CD4-positive, alpha-beta T cell treated with Interleukin-1 beta for 1 hour (primary cell): Measurements from ENCODE around the gene UBE2H.

Experiments
- DNase-seq, 2 donors: peaks; one replicate each; pipeline ENCODE4 v3.0.0-alpha.2; 2020 to 2022

Gene UBE2H

DNA sequence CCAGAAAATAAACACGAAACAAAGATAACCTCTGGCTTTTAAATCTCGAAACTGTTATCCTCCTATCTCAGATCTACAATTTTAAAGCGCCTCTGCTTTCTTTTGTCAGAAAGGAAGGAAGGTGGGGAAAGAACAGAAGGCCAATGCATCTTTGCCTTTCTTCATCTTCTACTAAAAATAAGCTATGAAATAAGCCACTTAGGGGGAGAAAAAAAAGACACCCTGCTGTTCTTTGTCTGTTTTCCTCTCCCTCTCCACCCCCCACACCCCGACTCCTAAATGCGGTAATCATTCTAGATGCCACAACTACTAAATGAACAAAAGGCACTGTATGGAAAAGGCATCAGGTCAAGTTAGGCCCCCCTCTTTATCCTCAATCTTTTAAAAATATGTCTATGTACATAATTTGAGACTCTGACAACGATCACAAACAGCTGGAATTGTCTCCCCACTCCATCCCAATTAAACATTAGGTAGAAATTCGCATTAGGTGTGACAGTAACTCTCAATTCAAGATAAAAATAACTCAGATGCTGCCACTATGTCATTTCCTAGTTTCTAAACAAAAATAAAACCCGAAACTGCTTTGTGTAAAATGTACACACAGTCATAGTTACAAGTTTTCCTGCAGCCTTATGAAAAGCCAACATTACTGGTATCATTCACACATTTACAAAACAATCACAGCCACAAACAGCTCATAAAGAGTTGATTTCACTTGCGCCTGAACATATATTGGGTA lies 2.4 kb downstream of the UBE2H start:
- peak in 1 of 2 donors; percentile 48 for DNase-seq

DNA sequence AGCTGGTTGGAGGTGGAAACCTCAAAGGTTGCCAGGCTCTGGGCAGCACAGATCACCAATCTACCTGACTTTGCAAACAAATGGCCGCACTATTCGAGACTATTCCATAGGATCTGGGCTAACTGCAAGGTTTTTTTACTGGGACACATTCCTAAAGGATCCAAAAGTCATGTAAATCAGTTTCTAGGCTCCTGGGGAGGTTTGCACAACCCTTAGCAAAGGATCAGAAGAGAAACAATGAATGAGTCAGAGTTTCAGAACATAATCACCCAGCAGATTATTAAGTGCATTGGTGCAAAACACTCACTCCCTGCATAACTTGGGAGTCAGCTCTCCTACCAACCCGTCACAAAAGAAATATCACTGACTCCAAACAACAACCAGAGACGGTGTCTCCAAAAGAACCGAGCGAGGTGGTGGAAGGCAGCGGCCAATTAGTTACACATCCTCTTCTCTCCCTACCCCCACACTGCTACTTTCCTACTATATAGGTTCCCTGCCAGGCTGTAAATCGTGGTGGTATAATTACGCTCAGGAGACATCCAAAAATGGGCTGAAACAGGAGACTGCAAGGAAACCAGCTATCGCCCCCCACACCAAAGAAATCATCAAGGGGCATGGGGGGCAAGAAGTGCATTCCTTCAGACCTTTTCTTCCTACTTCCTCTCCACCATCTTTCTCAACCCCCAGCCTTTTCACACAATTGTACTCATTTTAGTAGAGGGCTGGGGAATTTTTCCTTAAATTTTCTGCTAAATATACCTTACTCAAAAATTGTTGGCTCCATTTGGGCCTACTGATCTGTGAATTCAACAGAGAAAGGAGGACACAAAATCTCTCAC lies 3.2 kb downstream of the UBE2H start:
- DNase-seq: peak in 1 of 2 donors; percentile 12

DNA sequence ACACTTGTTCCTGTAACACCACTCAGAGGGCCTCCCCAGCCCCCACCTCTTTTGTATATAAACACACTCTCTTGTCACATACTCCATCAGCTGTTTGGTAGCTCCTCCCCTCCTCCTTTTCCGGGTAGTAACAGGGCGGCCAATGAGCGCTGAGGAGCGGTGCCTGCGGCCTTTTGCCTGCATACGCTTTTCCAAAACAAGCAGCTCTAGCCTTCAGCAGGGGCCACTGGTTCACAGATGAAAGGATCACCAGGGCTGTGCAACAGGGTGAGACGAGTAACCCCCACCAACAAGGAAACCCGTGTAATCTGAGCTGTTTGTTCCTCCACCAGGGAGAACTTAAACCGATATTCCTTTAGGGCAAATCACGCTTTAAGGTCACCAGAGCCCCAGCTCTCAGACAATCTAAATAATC lies 3.9 kb downstream of the UBE2H start:
- peak; percentile 82 to 87 for DNase-seq

DNA sequence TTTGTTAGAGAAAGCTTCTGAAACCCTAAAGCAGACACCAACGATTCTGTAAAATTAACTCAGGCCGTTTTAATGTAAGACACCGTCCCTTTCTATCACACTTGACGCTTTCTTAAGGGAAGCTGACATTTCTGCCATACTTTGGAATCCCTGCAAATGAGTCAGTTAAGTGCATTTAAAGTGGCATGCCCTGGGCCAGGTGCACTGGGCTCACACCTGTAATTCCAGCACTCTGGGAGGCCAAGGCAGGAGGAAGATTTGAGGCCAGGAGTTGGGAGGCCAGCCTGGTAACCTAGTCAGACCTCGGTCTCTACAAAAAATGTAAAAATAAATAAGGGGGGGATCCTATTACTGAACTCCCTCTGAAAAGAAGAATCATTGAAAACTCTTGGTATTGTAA lies 4.4 kb downstream of the UBE2H start:
- no peak for DNase-seq

DNA sequence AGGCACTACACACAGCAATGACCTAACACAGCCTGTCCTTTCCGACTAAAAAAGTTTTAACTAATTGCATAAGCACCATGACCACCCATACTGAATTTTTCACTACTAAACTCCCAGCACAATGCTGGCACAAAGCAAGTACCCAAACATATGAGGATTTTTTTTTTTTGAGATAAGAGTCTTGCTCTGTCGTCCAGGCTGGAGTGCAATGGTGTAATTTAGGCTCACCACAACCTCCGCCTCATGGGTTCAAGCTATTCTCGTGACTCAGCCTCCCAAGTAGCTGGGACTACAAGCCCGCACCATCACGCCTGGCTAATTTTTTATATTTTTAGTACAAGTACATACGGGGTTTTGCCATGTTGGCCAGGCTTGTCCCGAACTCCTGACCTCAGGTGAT lies 5.1 kb downstream of the UBE2H start:
- no peak for DNase-seq

DNA sequence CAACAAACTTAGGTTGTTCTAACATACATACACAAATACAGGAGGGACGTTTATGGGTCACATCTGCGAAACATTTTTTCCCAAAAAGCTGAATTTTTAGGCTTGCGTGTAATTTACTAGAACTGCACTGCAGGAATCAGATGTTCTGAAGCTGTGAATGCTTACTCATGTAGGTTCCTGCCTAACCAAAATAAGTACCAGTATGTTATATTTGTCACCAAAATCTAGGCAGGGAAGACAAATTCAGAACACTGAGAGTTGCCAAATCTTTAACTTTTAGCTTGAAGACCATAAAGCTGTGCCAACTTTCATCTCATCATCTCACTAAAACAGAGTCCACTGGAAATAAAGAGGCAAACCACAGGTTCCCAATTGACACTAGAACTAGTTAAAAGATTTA lies 5.7 kb downstream of the UBE2H start:
- no peak for DNase-seq

DNA sequence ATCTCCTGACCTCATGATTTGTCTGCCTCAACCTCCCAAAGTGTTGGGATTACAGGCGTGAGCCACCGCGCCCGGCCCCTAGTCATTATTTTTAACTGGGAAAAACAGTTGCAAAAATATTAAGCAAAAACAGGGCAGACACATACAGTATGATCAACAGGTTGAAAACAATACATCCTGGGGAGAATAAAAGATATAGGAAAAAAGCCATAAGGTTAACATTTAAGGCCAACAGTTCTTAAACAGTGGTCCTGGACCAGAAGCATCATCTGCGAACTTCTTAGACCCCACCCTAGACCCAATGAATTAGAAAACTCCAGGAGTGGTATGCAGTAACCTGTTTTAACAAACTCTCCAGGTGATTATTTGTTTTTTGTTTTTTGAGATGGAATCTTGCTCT lies 6.5 kb downstream of the UBE2H start:
- DNase-seq: no peak

DNA sequence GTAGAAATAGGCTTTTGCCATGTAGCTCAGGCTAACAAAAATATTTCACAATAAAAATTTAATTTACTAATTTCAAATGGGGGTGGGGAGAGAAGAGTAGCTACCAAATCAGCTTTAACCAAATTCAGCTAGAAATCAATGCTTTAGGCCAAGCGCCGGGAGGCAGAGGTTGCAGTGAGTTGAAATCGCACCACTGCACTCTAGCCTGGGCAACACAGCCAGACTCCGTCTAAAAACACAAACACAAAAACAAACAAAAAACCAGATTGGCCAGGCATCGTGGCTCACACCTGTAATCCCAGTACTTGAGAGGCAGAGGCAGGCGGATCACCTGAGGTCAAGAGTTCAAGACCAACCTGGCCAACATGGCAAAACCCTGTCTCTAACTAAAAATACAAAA lies 9.4 kb downstream of the UBE2H start:
- DNase-seq: no peak

DNA sequence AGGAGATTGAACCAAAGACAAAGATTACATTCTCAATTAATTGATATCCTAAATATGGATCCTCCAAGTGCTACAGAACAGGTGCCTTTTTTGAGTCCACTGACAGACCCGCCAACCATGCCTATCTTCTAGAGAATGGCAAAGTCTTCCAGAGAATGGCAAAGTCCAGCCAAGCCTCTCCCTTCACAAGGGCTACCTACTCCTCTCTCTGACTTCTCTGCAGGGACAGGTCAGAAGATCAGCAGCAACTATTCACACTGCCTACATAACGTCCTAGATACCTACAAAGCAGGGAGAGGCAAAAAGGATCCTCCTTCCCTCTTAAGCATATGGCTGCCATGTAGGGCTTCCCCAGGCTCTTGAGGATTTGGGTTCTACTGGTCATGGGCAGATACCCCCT lies 12.4 kb downstream of the UBE2H start:
- DNase-seq: no peak

DNA sequence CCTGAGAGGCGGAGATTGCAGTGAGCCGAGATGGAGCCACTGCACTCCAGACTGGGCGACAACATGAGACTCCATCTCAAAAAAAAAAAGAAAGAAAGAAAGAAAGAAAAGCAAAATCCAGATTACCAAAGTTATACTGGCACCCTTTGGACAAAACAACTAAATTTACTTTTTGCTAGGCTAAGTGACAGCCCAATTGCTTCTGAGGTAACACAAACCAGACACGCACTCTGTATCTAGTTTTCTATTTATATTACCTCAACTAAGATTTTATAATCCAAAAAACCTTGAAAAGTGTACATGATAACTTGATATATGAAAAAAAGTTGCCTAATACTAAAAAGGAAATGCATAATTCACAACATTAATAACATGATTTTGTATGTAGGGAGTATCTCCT lies 12.9 kb downstream of the UBE2H start:
- DNase-seq: no peak

DNA sequence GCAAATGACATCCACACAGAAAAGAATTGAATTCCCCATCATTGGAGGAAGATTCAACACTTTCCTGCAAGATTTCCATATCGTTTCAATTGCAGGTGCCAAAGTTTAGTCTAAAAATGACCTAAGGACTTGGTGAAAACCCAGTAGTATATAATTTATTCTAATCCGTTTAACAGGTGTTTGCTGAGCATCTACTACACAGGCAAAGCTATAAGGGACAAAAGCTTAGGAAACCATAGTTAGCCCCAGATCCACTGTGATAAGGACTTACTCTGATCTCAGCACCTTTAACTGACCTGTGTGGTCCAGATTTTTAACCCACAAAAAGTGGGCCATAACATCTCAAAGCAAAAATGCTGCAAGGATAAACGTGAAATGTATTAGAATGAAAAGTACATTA lies 19.1 kb downstream of the UBE2H start:
- DNase-seq: no peak

DNA sequence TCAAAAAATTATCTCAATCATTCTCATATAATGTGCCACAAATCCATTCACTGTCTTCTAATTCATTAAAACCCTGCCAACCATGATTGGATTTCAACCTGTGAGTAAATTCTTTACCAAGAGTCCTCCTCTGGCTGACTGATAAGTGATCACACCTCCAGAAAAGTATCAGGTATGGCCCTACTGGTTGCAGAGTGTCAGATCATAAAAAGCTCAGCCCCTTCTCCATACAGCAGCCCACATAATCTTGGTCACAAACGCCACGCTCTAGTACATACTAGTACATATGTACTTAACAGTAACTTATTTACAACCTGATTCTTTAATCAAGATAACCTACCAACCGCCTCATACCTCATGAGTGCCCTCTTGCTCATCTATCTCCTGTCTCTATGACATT lies 26.1 kb downstream of the UBE2H start:
- no peak for DNase-seq

DNA sequence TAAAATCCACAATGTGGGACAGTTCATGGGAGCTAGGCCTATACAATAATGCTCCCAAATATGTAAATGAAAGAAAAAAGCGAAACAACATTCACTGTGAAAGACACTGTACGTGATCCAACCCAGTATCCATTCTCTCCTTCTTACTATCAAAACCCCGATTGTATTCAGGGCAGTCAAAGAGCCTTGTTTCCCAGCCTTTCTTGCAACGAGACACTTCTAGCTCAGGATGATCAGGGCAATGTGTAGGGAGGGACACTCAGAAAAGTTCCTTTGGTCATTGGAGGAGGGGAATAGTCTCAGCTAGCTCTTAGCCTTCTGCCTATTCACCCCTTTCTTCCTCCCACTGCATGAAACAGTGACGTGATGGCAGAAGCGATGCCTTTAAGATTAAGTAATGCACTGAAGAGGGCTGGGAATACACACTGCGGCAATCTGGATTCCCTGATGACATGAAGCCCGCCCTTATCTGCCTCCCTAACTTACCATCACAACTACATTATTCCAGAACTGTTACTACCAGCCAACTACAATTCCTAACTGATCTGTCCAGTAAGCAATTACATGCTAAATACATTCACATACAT lies 27.3 kb downstream of the UBE2H start:
- DNase-seq: no peak

DNA sequence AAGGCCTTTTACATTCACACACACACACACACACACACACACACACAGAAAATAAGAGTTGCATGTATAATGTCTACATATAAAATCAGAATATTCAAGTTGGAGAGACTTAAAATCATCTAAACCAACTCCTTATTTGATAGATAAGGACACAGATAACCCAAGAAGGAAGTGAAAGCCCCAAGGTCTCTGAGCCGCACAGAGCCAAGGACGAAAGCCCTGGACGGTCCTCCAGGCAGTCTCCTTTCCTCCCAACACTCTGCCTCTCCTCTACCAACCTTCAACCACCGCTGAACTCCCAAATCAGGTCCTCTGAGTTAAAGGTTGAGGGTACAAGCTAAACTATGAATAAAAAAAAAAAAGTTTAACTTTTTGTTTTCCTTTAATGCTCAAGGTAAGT lies 28.2 kb downstream of the UBE2H start:
- DNase-seq: no peak

DNA sequence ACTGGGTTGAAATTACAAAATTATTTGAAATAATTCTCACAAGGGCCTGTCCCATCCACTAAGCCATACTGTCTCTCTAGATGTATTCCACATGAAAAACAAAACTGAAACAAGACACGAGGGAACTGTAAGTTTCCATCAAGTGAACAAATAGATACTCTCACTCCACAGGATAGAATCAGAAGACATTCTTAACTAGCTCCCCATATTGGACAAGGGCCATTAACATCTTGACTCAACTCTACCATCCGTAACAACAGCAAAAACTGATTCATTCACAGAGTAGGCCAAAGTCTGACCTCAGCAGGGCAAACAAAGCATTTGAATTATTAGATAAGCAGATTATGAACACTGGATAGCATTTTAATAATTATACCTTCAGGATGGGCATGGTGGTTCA lies 29.1 kb downstream of the UBE2H start:
- DNase-seq: no peak

DNA sequence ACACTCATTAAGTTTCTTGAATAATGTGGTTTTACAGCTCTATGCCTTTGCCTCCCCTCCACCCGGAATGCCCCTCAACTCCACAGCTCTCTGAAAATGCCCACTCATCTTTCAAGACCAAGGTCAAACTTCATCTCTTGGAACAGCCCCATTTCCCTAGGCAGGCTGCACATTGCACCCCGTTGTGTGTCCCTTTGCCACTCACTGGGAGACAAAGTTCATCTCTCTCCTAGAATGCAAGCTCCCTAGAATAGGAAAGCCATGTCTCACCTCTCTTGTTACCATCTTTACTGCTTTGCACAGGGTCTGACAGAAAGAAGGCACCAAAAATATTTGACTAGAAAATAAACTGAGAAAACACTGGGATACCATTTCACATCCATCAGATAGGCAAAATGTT lies 33.3 kb downstream of the UBE2H start:
- no peak for DNase-seq

DNA sequence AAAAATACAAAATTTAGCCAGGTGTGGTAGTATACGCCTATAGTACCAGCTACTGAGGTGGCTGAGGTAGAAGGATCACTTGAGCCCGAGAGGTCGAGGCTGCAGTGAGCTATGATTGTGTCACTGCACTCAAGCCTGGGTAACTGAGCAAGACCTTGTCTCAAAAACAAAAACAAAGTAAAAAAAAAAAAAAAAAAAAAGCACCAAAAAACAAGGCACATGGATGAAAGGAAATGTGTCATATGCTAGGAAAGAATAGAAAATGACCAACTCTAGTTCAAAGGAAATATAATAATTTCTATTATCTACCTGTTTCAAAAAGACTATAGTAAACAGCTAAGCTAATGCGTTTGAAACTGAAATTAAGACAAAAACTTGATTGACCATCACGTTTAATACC lies 33.8 kb downstream of the UBE2H start:
- no peak for DNase-seq

DNA sequence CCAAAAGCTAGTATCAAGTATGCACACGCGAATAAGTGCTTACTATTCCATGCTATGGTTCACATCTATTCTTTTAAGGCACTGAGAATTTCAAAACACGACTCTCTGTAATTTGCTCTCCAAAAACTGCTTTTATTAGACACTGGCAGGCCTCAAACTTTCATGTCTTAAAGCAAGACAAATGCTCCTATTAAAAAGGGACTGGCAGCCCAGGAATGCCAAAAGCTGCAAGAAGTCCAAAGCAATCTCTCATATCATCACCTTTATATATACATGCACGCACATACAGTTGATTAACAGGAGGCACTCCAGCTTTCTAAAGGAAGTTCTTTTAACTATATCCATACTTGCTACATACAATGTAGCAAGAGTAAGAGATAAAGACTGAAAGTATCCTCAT lies 34.8 kb downstream of the UBE2H start:
- no peak for DNase-seq

DNA sequence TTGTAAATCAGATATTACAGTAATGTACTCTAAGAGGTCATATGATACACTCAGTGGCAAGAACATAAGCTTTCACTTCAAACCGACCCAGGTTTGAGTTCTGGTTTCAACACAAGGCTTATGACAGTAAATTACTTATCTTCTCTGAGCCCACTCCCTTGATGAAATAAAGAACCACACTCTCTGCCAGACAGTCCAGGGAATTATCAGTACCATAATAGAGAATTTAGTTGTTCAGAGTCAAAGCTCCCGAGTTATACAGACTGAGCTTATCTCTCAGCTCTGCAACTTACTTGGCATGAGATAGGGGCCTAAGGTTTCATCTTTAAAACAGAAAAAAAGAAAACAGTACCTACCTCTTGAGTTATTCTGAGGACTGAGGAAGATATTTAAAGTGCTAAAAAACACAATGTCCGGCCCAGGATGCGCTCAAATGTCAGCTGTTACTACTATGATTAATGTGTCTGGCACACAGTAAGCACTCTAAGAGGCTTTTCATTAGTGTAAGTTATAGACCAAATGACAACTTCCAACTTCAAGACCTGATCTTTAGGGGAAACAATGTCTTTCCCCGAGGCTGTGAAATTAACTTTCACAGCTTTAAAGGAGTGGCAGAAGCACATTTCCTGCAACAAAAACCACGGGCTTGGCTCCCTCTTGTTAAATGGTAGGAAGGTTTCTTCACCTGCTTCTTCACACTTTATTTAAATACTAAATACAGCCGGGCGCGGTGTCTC lies 38.1 kb downstream of the UBE2H start:
- peak in 1 of 2 donors; percentile 29 for DNase-seq

DNA sequence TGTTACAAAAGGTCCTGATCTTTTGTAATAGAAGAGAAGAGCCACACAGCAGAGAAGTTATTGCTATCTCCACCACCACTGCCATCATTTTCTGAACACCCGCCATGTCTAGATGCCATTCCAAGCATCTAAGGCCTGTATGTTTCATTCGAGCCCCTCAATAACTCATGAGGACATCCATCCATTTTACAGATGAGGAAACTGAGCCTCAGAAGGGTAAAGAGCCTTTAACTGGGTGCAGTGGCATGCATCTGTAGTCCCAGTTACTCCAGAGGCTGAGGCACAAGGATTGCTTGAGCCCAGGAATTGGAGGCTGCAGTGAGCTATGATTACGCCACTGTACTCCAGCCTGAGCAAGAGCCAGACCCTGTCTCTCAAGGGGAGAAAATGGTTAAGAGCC lies 39.3 kb downstream of the UBE2H start:
- no peak for DNase-seq

DNA sequence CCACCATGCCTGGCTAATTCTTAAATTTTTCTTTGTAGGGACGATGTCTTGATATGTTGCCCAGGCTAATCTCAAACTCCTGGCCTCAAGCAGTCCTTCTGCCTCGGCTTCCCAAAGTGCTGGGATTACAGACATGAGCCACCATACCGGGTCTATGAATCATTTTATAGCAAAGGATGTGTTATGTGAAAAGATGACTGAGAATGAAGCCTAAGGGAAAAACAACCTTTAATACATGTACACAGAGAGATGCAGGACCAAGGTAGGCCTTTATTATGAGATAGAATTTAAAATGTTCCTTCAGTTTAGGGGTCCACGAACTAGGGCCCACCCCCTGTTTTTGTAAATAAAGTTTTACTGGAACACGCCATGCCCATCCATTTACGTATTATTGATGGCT lies 41.0 kb downstream of the UBE2H start:
- no peak for DNase-seq

DNA sequence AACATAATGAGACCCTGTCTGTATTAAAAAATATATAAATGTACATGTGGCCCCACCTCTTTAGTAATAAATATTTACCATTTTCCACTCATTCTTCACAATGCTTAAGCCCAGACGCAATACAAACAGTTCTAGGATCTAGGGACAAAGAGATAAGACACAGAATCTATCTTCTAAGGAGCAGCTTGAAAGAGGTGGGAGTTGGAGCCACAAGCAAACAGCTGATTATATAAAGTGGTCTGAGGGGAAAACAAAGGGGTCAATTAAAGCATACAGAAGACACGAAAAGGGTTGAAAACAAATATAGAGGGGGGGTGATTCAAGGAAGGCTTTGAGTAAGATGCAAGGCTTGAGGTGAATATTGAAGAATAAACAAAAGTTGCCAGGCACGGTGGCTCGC lies 43.1 kb downstream of the UBE2H start:
- DNase-seq: no peak

DNA sequence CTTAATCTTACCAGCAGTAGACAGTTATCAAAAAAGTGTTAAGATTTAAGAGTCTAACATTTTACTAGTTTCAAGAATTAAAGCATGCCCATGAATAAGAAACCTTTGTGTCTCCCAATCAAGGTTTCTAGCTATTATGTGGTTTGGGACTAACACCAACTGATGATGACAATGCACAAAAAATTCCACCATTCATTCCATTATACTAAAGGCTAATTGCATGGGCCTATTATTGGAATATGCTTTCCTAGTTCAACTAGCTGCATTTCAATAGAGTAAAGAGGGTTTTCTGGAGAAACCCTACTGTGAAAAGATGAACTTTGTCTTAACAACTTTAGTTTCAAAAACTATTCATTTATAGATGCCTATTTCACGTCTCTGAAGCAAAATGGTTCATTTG lies 44.6 kb downstream of the UBE2H start:
- DNase-seq: no peak
